ENCODE data around the gene CXCR4. TPM values are rescaled to one million over a fixed set of nuclear protein-coding genes. Genes with fewer than 3 reads are reported as not detected.

CXCR4 gene
- total RNA-seq, 1 experiment from 2014 or later = 1.1 TPM

GRCh38 chr2:136101042-136101441 lies 16.9 kb downstream of the CXCR4 start:
- Histone ChIP-seq H3K9me2 (ENCODE audit: insufficient read depth) (no peaks in the 10 kb centered on the region), H3K4me2 (no peak overlapping the region)

GRCh38 chr2:136098441-136098840 lies 19.5 kb downstream of the CXCR4 start:
- H3K27ac ChIP-seq = no peak overlapping the region
- TF ChIP-seq, protein P1, sequence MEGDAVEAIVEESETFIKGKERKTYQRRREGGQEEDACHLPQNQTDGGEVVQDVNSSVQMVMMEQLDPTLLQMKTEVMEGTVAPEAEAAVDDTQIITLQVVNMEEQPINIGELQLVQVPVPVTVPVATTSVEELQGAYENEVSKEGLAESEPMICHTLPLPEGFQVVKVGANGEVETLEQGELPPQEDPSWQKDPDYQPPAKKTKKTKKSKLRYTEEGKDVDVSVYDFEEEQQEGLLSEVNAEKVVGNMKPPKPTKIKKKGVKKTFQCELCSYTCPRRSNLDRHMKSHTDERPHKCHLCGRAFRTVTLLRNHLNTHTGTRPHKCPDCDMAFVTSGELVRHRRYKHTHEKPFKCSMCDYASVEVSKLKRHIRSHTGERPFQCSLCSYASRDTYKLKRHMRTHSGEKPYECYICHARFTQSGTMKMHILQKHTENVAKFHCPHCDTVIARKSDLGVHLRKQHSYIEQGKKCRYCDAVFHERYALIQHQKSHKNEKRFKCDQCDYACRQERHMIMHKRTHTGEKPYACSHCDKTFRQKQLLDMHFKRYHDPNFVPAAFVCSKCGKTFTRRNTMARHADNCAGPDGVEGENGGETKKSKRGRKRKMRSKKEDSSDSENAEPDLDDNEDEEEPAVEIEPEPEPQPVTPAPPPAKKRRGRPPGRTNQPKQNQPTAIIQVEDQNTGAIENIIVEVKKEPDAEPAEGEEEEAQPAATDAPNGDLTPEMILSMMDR (conservative IDR thresholded peaks at IDR 0.05) = no peak
- H3K9me2 ChIP-seq (ENCODE audit: insufficient read depth) = no peaks in the 10 kb centered on the region
- intact Hi-C loops (cut with micrococcal nuclease; ENCODE audit: unreplicated experiment) = no loop called here
- DNase-seq = no peak
- no TSS peak for BruUV-seq (replicated peaks)
- no peak overlapping the region for H2AFZ ChIP-seq
- H3K27me3 ChIP-seq (ENCODE audit: insufficient read depth, low read depth) = no peaks in the 10 kb centered on the region
- no peaks in the 10 kb centered on the region for H3K79me2 ChIP-seq (ENCODE audit: low read depth)
- no peaks in the 10 kb centered on the region for H4K20me1 ChIP-seq (ENCODE audit: insufficient read depth)
- H3K9me3 ChIP-seq (ENCODE audit: insufficient read depth, low read depth) = no peaks in the 10 kb centered on the region
- no peak overlapping the region for H3K4me2 ChIP-seq
- 0 out of 2 replicates have a peak, but pooled peaks cover 4% of the 10 kb centered on the region for H3K4me1 ChIP-seq (replicated peaks; ENCODE audit: insufficient read depth)
- H3K36me3 ChIP-seq (ENCODE audit: low read depth) = no peaks in the 10 kb centered on the region
- ChIA-PET CTCF (no interaction called here), POLR2A (ENCODE audit: unreplicated experiment) (no interaction called here)
- H3K4me3 ChIP-seq = no peak overlapping the region
- no peaks in the 10 kb centered on the region for H3F3A ChIP-seq (ENCODE audit: insufficient read depth, low read depth)

More at GRCh38 chr2:136101042-136101441, 16.9 kb downstream of the CXCR4 start:
- Histone ChIP-seq H3K27ac (no peak overlapping the region), H3K27me3 (ENCODE audit: insufficient read depth, low read depth) (no peaks in the 10 kb centered on the region), H3K4me3 (no peak overlapping the region), H3F3A (ENCODE audit: insufficient read depth, low read depth) (no peaks in the 10 kb centered on the region), H4K20me1 (ENCODE audit: insufficient read depth) (no peaks in the 10 kb centered on the region), H3K9me3 (ENCODE audit: insufficient read depth, low read depth) (no peaks in the 10 kb centered on the region), H2AFZ (no peak overlapping the region), H3K36me3 (ENCODE audit: low read depth) (no peaks in the 10 kb centered on the region), H3K4me1 (replicated peaks; ENCODE audit: insufficient read depth) (0 out of 2 replicates have a peak, but pooled peaks cover 4% of the 10 kb centered on the region), H3K79me2 (ENCODE audit: low read depth) (no peaks in the 10 kb centered on the region)
- DNase-seq = no peak
- intact Hi-C loops (cut with micrococcal nuclease; ENCODE audit: unreplicated experiment) = no loop called here
- BruUV-seq (replicated peaks) = no TSS peak
- CTCF ChIA-PET = no interaction called here
- POLR2A ChIA-PET (ENCODE audit: unreplicated experiment) = no interaction called here
- TF ChIP-seq, protein P1 (conservative IDR thresholded peaks at IDR 0.05) = no peak
- no peak for TF ChIP-seq EZH2 (IDR thresholded peaks at IDR 0.05; ENCODE audit: low read depth)

- intact Hi-C loops (cut with micrococcal nuclease; ENCODE audit: unreplicated experiment) = no loop called here
Measured at GRCh38 chr2:136093583-136093982, 24.4 kb downstream of the CXCR4 start.

More at GRCh38 chr2:136093583-136093982, 24.4 kb downstream of the CXCR4 start:
- H3K9me3 ChIP-seq (ENCODE audit: insufficient read depth, low read depth) = no peaks in the 10 kb centered on the region
- H3K4me1 ChIP-seq (replicated peaks; ENCODE audit: insufficient read depth) = no peaks in the 10 kb centered on the region
- ChIA-PET CTCF (no interaction called here), POLR2A (ENCODE audit: unreplicated experiment) (interaction anchor here (0.7 kb wide), 1 partner anchor 562 kb away, joined by 3 read pairs; the partner anchor contains the start of genes R3HDM1 and ZRANB3)
- H3K27ac ChIP-seq = no peak overlapping the region
- no peaks in the 10 kb centered on the region for H3K27me3 ChIP-seq (ENCODE audit: insufficient read depth, low read depth)
- no peak overlapping the region for H3K4me2 ChIP-seq
- H3K9me2 ChIP-seq (ENCODE audit: insufficient read depth) = no peaks in the 10 kb centered on the region
- no peaks in the 10 kb centered on the region for H3F3A ChIP-seq (ENCODE audit: insufficient read depth, low read depth)
- no peaks in the 10 kb centered on the region for H4K20me1 ChIP-seq (ENCODE audit: insufficient read depth)
- no peak for TF ChIP-seq EZH2 (IDR thresholded peaks at IDR 0.05; ENCODE audit: low read depth)
- TF ChIP-seq, protein P1 (conservative IDR thresholded peaks at IDR 0.05) = no peak
- DNase-seq = no peak
- H3K4me3 ChIP-seq = no peak overlapping the region
- H2AFZ ChIP-seq = no peak overlapping the region
- no peaks in the 10 kb centered on the region for H3K79me2 ChIP-seq (ENCODE audit: low read depth)
- BruUV-seq (replicated peaks) = no TSS peak
- H3K36me3 ChIP-seq (ENCODE audit: low read depth) = no peaks in the 10 kb centered on the region

Measured in PC-9 (cell line).